Endothelial cell (in vitro differentiated cells): Measurements from ENCODE around the gene CTBP2. TPM values are rescaled to one million over a fixed set of nuclear protein-coding genes. Genes with fewer than 3 reads are reported as not detected.

ENCODE experiments used
- DNase-seq: peaks from one replicate; pipeline ENCODE4 v3.0.0; 2021; ENCODE audit warnings: low spot score
- H3K27ac Mint-ChIP-seq: one replicate; pipeline ENCODE4 v1.8.0; 2021; ENCODE audit warnings: mixed read lengths, inconsistent platforms; ENCODE audit not compliant: unreplicated experiment
- H3K27me3 Mint-ChIP-seq: one replicate; pipeline ENCODE4 v1.8.0; 2021; ENCODE audit warnings: mild to moderate bottlenecking, moderate library complexity, mixed read lengths, inconsistent platforms; ENCODE audit not compliant: unreplicated experiment
- H3K36me3 Mint-ChIP-seq: one replicate; pipeline ENCODE4 v1.8.0; 2021; ENCODE audit warnings: mild to moderate bottlenecking, low read depth, mixed read lengths, inconsistent platforms; ENCODE audit not compliant: unreplicated experiment
- H3K4me1 Mint-ChIP-seq: one replicate; pipeline ENCODE4 v1.8.0; 2021; ENCODE audit warnings: mild to moderate bottlenecking, mixed read lengths, inconsistent platforms; ENCODE audit not compliant: unreplicated experiment
- H3K4me3 Mint-ChIP-seq: one replicate; pipeline ENCODE4 v1.8.0; 2021; ENCODE audit warnings: mild to moderate bottlenecking, mixed read lengths, inconsistent platforms; ENCODE audit not compliant: unreplicated experiment
- H3K9me3 Mint-ChIP-seq: one replicate; pipeline ENCODE4 v1.8.0; 2021; ENCODE audit warnings: mixed read lengths, inconsistent platforms; ENCODE audit not compliant: unreplicated experiment
- CTCF ChIP-seq: fragments of 200-600 bp; sonication (generic); IDR thresholded peaks from one replicate; pipeline ENCODE4 v1.5.0; 2021; ENCODE audit warnings: antibody characterized with exemption; ENCODE audit not compliant: unreplicated experiment
- total RNA-seq: library from RNA; stranded (reverse); fragmentation: NEBNext Ultra II Directional; extraction: Animal tissue kit (Norgen Biotek cat#: 25700); gene quantifications from one replicate; pipeline ENCODE4 v1.2.1, GENCODE V29; 2021; ENCODE audit not compliant: unreplicated experiment

The CTBP2 gene
- total RNA-seq, 1 donor from 2014 or later = 145 TPM

- H3K27ac Mint-ChIP-seq = no peak overlapping the region
- H3K27me3 Mint-ChIP-seq = peaks cover 21% of the 10 kb centered on the region
- no peaks in the 10 kb centered on the region for H3K9me3 Mint-ChIP-seq
- H3K4me1 Mint-ChIP-seq = peaks cover 34% of the 10 kb centered on the region
- H3K4me3 Mint-ChIP-seq = no peak overlapping the region
- TF ChIP-seq CTCF = no peak
- H3K36me3 Mint-ChIP-seq = peaks cover 33% of the 10 kb centered on the region
- no peak for DNase-seq
Observed at GRCh38 chr10:125005312-125006187, 154.8 kb downstream of the CTBP2 start.

GRCh38 chr10:125004571-125005311, 155.6 kb downstream of the CTBP2 start:
- H3K27me3 Mint-ChIP-seq = peaks cover 21% of the 10 kb centered on the region
- TF ChIP-seq CTCF = no peak
- no peak for DNase-seq
- no peak overlapping the region for H3K27ac Mint-ChIP-seq
- H3K4me3 Mint-ChIP-seq = no peak overlapping the region
- H3K4me1 Mint-ChIP-seq = peaks cover 29% of the 10 kb centered on the region
- H3K9me3 Mint-ChIP-seq = no peaks in the 10 kb centered on the region
- H3K36me3 Mint-ChIP-seq = peaks cover 32% of the 10 kb centered on the region

- H3K4me1 Mint-ChIP-seq = peaks cover 21% of the 10 kb centered on the region
- H3K36me3 Mint-ChIP-seq = peaks cover 35% of the 10 kb centered on the region
Observed at GRCh38 chr10:125003901-125004467, 156.4 kb downstream of the CTBP2 start.

GRCh38 chr10:125003146-125003900, 157.0 kb downstream of the CTBP2 start:
- DNase-seq = no peak
- H3K4me1 Mint-ChIP-seq = peaks cover 15% of the 10 kb centered on the region
- H3K4me3 Mint-ChIP-seq = no peak overlapping the region
- no peak for TF ChIP-seq CTCF
- H3K27ac Mint-ChIP-seq = no peak overlapping the region
- peaks cover 18% of the 10 kb centered on the region for H3K27me3 Mint-ChIP-seq
- H3K9me3 Mint-ChIP-seq = no peaks in the 10 kb centered on the region
- H3K36me3 Mint-ChIP-seq = peaks cover 29% of the 10 kb centered on the region

More at GRCh38 chr10:125003901-125004467, 156.4 kb downstream of the CTBP2 start:
- H3K27me3 Mint-ChIP-seq = peaks cover 21% of the 10 kb centered on the region
- no peak for DNase-seq
- no peak overlapping the region for H3K4me3 Mint-ChIP-seq
- TF ChIP-seq CTCF = no peak
- no peaks in the 10 kb centered on the region for H3K9me3 Mint-ChIP-seq
- H3K27ac Mint-ChIP-seq = peak overlapping the region; percentile 20
